Neural crest cell (in vitro differentiated cells): ENCODE data around the gene SCAMP2. TPM values are rescaled to one million over a fixed set of nuclear protein-coding genes. Genes with fewer than 3 reads are reported as not detected.

ENCODE experiments used
- DNase-seq: peaks from one replicate; pipeline ENCODE4 v3.0.0; 2021; ENCODE audit warnings: low read depth, mixed read lengths, low spot score
- H3K27ac Mint-ChIP-seq: one replicate; pipeline ENCODE4 v1.8.0; 2021; ENCODE audit warnings: mild to moderate bottlenecking, mixed read lengths; ENCODE audit not compliant: unreplicated experiment
- H3K27me3 Mint-ChIP-seq: 2 replicates; pipeline ENCODE4 v1.8.0; 2021; ENCODE audit warnings: low read depth, mild to moderate bottlenecking, mixed read lengths
- H3K36me3 Mint-ChIP-seq: 2 replicates; pipeline ENCODE4 v1.8.0; 2021; ENCODE audit warnings: low read depth, mild to moderate bottlenecking, mixed read lengths
- H3K4me1 Mint-ChIP-seq: 2 replicates; pipeline ENCODE4 v1.8.0; 2021; ENCODE audit warnings: mixed read lengths
- H3K4me3 Mint-ChIP-seq: one replicate; pipeline ENCODE4 v1.8.0; 2021; ENCODE audit warnings: mild to moderate bottlenecking, mixed read lengths
- H3K9me3 Mint-ChIP-seq: 2 replicates; pipeline ENCODE4 v1.8.0; 2021; ENCODE audit warnings: mixed read lengths
- CTCF ChIP-seq: fragments of 200-600 bp; sonication (generic); conservative IDR thresholded peaks from 2 replicates; pipeline ENCODE4 v1.5.0; 2021; ENCODE audit warnings: antibody characterized with exemption, mild to moderate bottlenecking
- total RNA-seq: library from RNA; stranded (reverse); gene quantifications from 2 replicates; pipeline ENCODE4 v1.2.1, GENCODE V29; 2021

SCAMP2 gene
- total RNA-seq, 1 donor from 2014 or later, result 40.4 TPM

- Mint-ChIP-seq H3K4me1 (peaks cover 22% of the 10 kb centered on the region), H3K36me3 (peaks cover 7% of the 10 kb centered on the region), H3K27me3 (no peaks in the 10 kb centered on the region), H3K4me3 (peak overlapping the region; percentile 80), H3K9me3 (no peaks in the 10 kb centered on the region), H3K27ac (no peak overlapping the region)
- TF ChIP-seq CTCF, result no peak
- no peak for DNase-seq
These were observed 20.5 kb upstream of the SCAMP2 start for GRCh38 chr15:74893627-74894026.

GRCh38 chr15:74892931-74893330 lies 19.8 kb upstream of the SCAMP2 start:
- H3K36me3 Mint-ChIP-seq, result peaks cover 4% of the 10 kb centered on the region
- no peak for TF ChIP-seq CTCF
- DNase-seq, result no peak
- H3K27me3 Mint-ChIP-seq, result no peaks in the 10 kb centered on the region
- H3K27ac Mint-ChIP-seq, result no peak overlapping the region
- peaks cover 22% of the 10 kb centered on the region for H3K4me1 Mint-ChIP-seq
- H3K9me3 Mint-ChIP-seq, result no peaks in the 10 kb centered on the region
- H3K4me3 Mint-ChIP-seq, result peak overlapping the region; percentile 80

- Mint-ChIP-seq H3K4me1 (peaks cover 22% of the 10 kb centered on the region), H3K27ac (no peak overlapping the region), H3K9me3 (no peaks in the 10 kb centered on the region), H3K4me3 (peak overlapping the region; percentile 90), H3K27me3 (no peaks in the 10 kb centered on the region), H3K36me3 (peaks cover 4% of the 10 kb centered on the region)
- TF ChIP-seq CTCF, result no peak
- no peak for DNase-seq
These were observed 19.1 kb upstream of the SCAMP2 start for GRCh38 chr15:74892313-74892712.

GRCh38 chr15:74891469-74891868 lies 18.3 kb upstream of the SCAMP2 start:
- H3K36me3 Mint-ChIP-seq, result peaks cover 4% of the 10 kb centered on the region

GRCh38 chr15:74890665-74890960 lies 17.4 kb upstream of the SCAMP2 start:
- TF ChIP-seq CTCF, result no peak
- Mint-ChIP-seq H3K27me3 (no peaks in the 10 kb centered on the region), H3K9me3 (no peaks in the 10 kb centered on the region), H3K4me3 (peak overlapping the region; percentile 90), H3K27ac (peak overlapping the region; percentile 85), H3K36me3 (peaks cover 4% of the 10 kb centered on the region), H3K4me1 (peaks cover 22% of the 10 kb centered on the region)
- DNase-seq, result no peak

More at GRCh38 chr15:74891469-74891868, 18.3 kb upstream of the SCAMP2 start:
- no peaks in the 10 kb centered on the region for H3K27me3 Mint-ChIP-seq
- no peak for DNase-seq
- peaks cover 22% of the 10 kb centered on the region for H3K4me1 Mint-ChIP-seq
- H3K27ac Mint-ChIP-seq, result no peak overlapping the region
- no peak for TF ChIP-seq CTCF
- no peaks in the 10 kb centered on the region for H3K9me3 Mint-ChIP-seq
- H3K4me3 Mint-ChIP-seq, result peak overlapping the region; percentile 90
